GM21447 (cell line): ENCODE data around the gene SLX4IP.

Experiments used
- ATAC-seq: cut with Tn5 transposase; IDR thresholded peaks from one replicate; pipeline ENCODE4 v1.9.1; 2021; ENCODE audit not compliant: unreplicated experiment

Gene SLX4IP

DNA sequence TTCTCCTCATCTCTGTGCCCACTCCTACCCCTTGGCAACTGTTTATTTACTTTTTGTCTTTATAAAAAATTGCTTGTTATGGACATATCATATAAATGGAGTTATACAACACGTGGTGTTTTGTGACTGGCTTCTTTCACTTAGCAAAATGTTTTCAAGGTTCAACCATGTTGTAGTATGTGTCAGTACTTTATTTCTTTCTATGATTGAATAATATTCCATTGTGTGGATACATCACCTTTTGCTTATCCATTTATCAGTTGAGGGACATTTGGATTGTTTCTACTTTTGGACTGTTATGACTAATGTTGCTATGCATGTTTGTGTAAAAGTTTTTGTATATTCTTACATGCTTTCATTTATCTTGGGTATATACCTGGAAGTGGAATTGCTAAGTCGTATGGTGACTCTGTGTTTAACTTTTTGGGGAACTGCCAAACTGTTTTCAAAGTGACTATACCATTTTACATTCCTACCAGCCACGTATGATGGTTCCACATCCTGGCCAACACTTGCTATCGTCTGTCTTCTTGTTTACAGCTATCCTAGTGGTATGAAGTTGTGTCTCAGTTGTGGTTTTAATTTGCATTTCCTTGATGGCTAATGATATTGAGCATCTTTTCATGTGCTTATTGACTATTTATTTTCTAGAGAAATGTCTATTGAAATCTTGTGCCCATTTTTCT is 84.4 kb downstream of the SLX4IP start:
- ATAC-seq = peak; percentile 69

- no peak for ATAC-seq
Measured at GRCh38 chr20:10520528-10520927, 85.4 kb downstream of the SLX4IP start.

GRCh38 chr20:10521068-10521831 is 86.1 kb downstream of the SLX4IP start:
- ATAC-seq = no peak

DNA sequence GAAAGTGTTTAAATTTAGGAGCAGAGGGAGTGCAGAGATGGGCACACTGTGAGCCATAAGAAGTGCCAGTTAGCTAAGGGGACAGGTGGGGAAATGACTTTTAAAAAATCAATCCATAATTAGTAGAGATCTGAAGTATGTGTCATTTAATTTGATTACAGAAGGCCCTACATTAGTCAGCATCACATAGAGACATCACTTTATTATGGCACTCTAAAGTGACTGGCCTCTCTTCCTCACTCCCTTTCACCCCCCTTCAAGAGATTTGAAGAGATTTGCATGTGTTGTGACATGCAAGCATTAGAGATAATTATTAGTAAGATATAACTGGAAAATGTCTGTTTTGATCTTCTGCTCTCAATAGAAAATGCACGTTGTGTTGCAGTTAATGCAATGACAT is 86.7 kb downstream of the SLX4IP start:
- no peak for ATAC-seq

DNA sequence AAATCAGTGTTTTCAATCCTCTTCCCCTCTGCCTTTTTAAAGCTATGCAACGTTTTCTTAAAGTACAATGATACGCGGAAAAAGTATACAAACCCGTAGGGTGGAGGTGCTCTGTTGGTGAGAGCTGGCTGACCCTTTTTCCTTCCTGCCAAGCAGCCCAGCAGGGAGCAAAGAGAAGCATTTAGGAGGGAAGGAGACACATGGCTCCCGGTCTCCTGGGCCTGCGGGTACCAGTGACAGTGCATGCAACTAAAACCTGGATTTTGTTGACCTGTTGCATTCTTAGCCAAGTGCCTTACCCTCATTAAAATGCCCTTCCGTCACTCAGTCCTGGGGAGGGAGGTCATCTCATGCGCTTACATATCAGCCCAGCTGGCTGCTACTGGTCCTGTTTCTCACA is 87.2 kb downstream of the SLX4IP start:
- no peak for ATAC-seq

- ATAC-seq = no peak
Measured at GRCh38 chr20:10523443-10523842, 88.3 kb downstream of the SLX4IP start.

DNA sequence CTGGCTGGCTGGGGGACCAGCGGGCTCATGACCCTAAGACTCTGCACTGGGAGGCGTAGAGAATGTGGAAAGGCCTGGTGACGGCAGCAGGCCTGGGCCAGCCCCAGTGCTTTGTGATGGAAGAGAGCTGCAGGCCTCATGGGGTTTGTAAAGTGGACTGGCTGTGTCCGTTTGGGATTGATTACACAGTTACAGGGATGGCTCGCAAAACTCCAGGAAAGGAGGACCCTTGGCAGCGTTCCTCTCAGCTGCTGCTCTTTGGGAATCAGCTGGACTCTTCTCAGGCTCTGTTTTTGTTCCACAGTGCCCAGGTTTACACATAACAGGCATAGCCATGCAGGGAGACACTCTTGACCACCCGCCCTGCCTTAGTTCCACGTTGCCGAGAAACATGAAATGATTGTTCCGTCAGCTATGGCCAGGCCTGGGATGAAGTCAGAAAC is 89.0 kb downstream of the SLX4IP start:
- no peak for ATAC-seq

DNA sequence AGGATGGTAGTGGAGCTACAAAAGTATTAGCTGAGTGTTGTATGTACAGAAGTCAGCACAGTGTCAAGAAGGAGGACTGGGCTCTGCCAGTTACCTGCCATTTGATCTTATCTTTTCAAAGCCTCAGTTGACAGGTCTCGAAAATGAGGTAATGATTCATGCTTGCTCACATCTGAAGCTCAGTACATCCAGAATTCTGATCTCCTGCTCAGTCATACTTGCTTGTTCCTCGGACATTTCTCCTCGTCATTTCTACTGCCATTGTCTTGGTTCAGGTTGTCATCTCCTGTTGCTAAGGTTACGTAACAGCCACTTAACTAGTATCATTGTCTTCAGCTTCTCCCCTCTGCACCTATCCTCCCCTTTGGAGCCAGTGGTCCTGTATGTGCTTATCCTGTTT is 89.5 kb downstream of the SLX4IP start:
- no peak for ATAC-seq

DNA sequence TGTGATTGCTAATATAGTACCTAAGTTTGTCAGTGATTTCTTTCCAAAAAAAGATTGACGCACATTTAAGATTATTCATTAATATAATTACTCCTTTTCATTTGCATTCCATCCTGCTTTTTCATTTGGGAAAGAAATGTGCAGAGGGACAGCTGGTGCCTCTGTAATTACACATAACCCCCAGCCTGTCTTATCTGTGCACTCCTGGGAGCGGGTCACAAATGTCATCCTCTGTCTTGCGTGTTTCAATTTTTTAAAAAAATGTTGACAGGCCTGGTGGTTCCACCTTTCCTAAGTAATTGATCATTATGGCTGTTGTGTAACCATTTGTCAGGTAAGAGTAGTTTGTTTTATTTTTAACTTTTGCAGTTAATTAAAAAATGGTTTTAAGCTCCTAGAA is 92.7 kb downstream of the SLX4IP start:
- no peak for ATAC-seq

- no peak for ATAC-seq
Measured at GRCh38 chr20:10530883-10531282, 95.8 kb downstream of the SLX4IP start.

DNA sequence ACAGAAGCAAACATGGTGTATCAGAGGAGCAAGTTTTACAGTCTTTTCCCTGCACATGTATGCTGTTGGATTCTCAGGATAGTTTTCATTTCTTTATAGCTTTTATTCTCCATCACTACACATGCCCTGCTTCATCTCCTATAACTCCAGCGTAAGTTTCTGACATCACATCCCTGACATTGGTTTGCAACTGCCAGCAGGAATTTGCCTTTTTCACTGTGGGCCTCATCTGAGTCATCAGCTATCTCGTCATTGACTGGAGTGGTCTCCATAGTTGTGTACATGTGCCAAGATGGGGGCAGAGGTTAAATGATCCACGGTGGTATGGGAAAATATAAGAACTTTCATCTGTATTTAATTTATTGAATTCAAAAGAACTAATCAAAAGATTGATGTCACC is 96.7 kb downstream of the SLX4IP start:
- no peak for ATAC-seq

- ATAC-seq = no peak
Measured at GRCh38 chr20:10532361-10532760, 97.3 kb downstream of the SLX4IP start.

- ATAC-seq = no peak
Measured at GRCh38 chr20:10536531-10536930, 101.4 kb downstream of the SLX4IP start.

DNA sequence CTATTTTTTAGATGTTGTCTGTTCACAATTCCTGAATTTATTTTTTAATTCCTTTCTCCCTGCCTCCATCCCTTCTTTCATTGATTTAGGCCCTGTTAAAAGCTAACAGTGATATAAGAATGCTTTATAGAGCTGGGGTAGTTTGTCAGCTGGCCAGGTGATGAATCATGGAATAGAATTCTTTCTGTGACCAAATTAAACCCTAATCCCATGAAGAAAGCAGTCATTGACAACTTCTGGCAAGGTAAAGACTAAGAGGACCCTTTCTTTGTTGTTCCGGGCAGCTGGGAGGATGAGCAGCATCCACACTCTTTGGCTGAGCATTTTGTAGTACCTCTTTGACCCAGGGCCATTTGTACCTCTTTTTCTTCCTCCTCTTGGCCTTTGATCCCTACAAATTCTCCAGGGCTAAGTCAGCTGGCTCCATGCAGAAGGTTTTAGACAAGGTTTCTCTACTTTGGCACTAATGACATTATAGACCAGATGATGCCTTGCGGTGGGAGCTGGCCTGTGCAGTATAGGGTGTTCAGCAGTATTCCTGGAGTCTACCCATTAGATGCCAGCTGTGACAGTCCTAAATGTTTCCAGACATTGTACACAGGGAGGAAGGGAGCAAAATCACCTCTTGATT is 102.9 kb downstream of the SLX4IP start:
- ATAC-seq = no peak

- ATAC-seq = no peak
Measured at GRCh38 chr20:10538768-10539167, 103.7 kb downstream of the SLX4IP start.

- no peak for ATAC-seq
Measured at GRCh38 chr20:10539818-10540553, 104.9 kb downstream of the SLX4IP start.

GRCh38 chr20:10540636-10541493 is 105.8 kb downstream of the SLX4IP start:
- no peak for ATAC-seq

GRCh38 chr20:10541668-10542411 is 106.7 kb downstream of the SLX4IP start:
- ATAC-seq = no peak

GRCh38 chr20:10542442-10542841 is 107.3 kb downstream of the SLX4IP start:
- ATAC-seq = no peak

GRCh38 chr20:10543480-10543879 is 108.4 kb downstream of the SLX4IP start:
- no peak for ATAC-seq
